ENCODE measurements around the gene AP1S2.
A peak's percentile ranks its signal among the peaks of the same experiment; 100 is the strongest.
"Not testable (repeated sequence)": the region's sequence is repeated elsewhere in the genome, so short reads cannot be mapped to it uniquely, and the experiment has no call there.

The AP1S2 gene

DNA sequence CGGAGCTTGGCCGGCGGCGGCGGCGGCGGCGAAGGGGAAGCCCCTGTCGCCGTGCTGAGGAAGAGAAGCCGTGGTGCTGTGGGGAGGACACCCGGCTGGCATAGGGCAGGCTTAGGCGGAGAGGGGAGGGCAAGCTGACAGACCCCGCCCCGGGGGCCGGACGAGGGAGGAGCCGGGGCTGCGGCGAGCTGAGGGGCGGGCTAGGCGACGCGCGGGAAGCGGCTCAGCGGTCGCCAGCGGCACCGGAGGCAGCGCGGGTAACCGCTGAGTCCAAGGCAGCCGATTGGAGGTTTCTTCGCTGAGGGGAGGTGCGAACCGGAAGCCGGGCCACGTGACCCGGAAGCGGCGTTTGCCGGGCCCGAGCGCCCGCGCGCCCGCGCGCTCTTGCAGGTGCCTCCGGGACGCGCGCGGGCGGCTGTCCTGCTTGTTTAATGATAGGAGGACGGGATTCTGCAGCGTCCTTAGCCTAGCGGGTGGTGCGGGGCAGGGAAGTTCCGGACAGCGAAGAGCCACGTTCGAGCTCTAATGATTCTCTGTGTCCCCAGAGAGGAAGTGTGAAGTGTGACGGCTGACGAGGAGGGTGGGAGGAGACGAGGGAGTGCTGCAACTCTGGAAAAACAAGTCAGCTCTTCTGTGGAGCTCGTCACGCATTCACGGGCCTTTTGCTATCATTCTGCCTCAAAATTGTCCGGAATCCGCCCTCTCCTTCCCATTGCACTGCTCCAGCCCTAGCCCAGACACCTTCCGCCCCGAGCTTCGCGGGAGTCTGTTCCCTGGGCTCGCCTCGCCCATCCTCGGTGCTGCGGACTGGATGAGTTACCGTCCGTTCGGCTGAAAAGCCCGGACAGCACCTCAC, at the start of gene AP1S2:
Gene AP1S2 (minus strand): TSS at position 102 of the 856 bp plus-strand sequence. CDS start 2,289 bp downstream, outside the sequence.
- Mint-ChIP-seq H3K27ac (peak within 1 kb of the TSS; percentile 93), H3K9me3 (no peaks in the 10 kb centered on the region), H3K27me3 (no peaks in the 10 kb centered on the region), H3K36me3 (no peaks in the 10 kb centered on the region), H3K4me1 (peaks cover 26% of the 10 kb centered on the region), H3K4me3 (peak within 1 kb of the TSS; percentile 90)

DNA sequence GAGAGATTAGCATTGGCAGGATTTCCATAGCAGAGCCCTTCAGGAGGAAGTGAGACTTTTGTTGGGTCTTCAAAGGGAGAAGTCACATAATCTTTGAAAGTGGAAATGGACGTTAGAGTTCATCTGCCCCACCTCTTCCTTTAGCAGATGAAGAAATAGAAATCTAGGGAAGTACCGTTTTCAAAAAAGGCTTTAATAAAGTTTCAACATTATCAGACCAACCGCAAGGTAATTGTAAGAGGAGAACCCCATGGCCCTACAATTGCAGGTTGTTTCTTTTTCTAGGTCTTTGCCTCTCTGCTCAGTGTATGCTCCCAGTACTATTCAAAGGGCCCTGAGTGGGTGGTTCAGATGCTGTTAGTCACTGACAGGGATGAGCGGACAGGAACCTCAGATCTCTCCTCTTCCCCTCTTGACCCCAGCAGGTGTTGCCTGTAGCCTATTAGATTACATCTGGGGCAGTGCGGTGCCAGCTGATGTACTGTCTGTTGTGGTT, 48.6 kb upstream of the AP1S2 start:
- no peak overlapping the region for H3K27ac Mint-ChIP-seq
- no peaks in the 10 kb centered on the region for H3K36me3 Mint-ChIP-seq
- no peak overlapping the region for H3K4me3 Mint-ChIP-seq
- H3K27me3 Mint-ChIP-seq, result no peaks in the 10 kb centered on the region
- no peaks in the 10 kb centered on the region for H3K4me1 Mint-ChIP-seq
- H3K9me3 Mint-ChIP-seq, result no peaks in the 10 kb centered on the region

DNA sequence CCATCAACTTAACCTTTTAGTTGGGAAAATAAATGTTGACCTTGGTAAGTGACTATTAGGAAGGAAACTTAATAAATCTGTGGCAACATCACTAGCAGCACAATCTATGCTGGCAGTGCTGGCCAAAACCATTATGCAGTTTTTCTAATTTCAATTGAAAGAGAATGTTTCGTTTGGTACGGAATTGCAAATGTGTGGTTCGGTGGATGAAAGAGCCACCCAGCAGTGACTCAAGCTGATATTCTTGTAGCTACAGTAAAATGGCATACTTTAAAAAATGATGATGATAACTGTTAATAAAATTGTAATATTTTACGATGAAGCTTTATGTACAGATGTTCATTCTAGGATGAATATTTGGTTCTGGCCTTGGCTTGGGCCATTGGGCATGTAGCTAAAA, 40.7 kb upstream of the AP1S2 start:
- H3K27ac Mint-ChIP-seq, result no peak overlapping the region

DNA sequence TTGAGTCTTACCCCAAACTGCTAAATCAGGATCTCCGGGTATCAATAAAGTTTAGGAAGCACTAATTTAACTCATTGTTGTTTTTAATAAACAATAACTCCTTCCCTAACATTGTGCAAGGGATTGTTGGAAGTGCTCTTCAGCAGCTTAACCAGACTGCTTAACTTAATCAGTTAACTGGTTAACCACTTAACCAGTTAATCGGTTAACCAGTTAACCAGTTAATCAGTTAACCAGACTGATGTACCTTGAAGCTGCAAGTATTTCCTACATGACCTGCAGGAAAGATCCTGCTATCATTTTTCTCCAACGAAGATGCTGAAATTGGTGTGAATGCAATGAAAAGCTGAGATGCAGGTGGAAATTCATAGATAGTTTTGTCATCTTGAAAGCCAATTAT, 40.1 kb upstream of the AP1S2 start:
- H3K27me3 Mint-ChIP-seq, result no peaks in the 10 kb centered on the region
- H3K27ac Mint-ChIP-seq, result no peak overlapping the region
- no peaks in the 10 kb centered on the region for H3K36me3 Mint-ChIP-seq
- no peak overlapping the region for H3K4me3 Mint-ChIP-seq
- H3K9me3 Mint-ChIP-seq, result no peaks in the 10 kb centered on the region
- no peaks in the 10 kb centered on the region for H3K4me1 Mint-ChIP-seq

More for the DNA sequence above, 40.7 kb upstream of the AP1S2 start:
- H3K4me3 Mint-ChIP-seq, result no peak overlapping the region
- H3K4me1 Mint-ChIP-seq, result no peaks in the 10 kb centered on the region
- no peaks in the 10 kb centered on the region for H3K36me3 Mint-ChIP-seq
- H3K9me3 Mint-ChIP-seq, result no peaks in the 10 kb centered on the region
- no peaks in the 10 kb centered on the region for H3K27me3 Mint-ChIP-seq

DNA sequence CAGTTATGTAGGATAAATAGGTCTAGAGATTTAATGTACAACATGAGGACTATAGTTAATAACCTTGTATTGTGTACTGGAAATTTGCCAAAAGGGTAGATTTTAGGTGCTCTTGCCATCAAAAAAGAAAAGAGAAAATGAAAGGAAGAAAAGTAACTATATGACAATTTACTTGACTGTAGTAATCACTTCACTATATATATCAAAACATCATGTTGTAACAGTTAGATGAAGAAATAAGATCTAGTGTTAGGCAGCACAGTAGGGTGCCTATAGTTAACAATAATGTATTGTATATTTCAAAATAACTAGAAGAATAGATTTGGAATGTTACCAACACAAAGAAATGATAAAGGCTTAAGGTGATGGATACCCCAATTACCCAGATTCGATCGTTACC, 35.9 kb upstream of the AP1S2 start:
- Mint-ChIP-seq H3K4me3 (no peak overlapping the region), H3K36me3 (no peaks in the 10 kb centered on the region), H3K27me3 (no peaks in the 10 kb centered on the region), H3K27ac (no peak overlapping the region), H3K4me1 (no peaks in the 10 kb centered on the region), H3K9me3 (no peaks in the 10 kb centered on the region)

DNA sequence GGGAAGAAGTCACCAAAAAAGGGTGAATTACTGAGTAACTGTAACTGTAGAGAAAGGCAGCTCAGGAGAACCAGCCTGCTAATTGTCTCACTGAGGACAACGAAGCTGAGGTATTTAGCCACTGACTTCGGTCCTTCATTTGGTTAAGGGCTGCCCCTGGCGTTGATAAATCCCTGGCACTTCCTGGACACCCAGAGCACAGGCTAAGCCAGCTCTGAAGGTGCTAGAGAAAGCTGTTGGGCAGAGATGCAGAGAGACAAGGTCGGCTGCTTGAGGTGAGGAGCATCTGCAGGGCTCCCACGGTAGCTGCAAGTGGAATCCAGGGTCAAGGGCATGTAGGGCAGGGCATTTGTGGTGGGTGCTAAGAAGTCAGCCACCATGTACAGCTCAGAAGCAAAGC, 33.4 kb upstream of the AP1S2 start:
- Mint-ChIP-seq H3K9me3 (no peaks in the 10 kb centered on the region), H3K4me1 (no peaks in the 10 kb centered on the region), H3K36me3 (no peaks in the 10 kb centered on the region), H3K4me3 (no peak overlapping the region), H3K27me3 (no peaks in the 10 kb centered on the region), H3K27ac (no peak overlapping the region)

DNA sequence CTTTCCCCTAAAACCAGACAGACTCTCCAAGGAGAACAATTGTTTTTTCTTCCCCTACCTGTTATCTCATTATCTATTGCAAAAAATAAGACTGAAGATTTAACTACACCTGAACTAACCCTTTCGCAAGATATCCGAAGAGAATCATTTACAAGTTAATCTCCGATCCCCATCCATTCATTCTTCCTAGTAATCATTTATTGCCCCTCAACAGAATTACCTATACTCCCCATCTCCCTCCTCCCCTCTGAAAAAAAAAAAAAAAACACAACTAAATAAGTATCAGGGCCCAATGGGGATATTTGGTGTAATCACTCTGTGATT, 28.9 kb upstream of the AP1S2 start:
- H3K9me3 Mint-ChIP-seq, result no peaks in the 10 kb centered on the region
- no peak overlapping the region for H3K27ac Mint-ChIP-seq

DNA sequence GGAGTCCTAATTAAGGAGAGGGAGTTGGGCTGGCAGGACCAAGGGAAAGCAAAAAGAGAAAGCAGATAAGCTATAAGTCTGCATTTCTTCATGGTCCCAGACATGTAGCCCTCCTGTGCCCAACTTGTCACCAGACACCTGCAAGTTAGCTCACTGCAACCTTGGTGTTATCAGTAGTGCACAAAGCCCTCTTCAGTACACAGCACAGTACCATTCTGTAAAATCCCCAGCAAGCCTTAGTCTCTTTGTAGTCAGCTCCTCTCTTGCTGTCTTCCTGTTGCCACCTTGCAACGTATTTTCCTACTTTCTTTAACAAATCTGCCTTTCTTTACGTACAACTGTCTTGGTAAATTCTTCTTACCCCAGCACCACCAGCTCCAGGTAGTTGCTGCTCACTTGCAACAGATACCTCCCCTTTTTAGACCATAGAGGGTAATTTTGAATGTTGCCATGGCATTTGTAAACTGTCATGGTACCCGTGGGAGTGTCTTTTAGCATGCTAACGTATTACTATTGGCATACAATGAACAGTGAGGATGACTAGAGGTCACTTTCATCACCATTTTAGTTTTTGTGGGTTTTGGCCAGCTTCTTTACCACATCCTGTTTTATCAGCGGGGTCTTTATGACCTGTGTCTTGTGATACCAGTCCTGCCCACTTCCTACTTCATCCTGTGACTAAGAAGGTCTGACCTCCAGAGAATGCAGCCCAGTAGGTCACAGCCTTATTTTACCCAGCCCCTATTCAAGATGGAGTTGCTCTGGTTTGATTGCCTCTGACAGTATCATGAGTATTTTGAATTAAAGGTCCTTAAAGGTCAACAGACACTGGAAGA, 28.3 kb upstream of the AP1S2 start:
- H3K9me3 Mint-ChIP-seq, result no peaks in the 10 kb centered on the region
- no peak overlapping the region for H3K4me3 Mint-ChIP-seq
- no peak overlapping the region for H3K27ac Mint-ChIP-seq
- peaks cover 3% of the 10 kb centered on the region for H3K36me3 Mint-ChIP-seq
- no peaks in the 10 kb centered on the region for H3K27me3 Mint-ChIP-seq
- peaks cover 4% of the 10 kb centered on the region for H3K4me1 Mint-ChIP-seq

More for the DNA sequence above, 28.9 kb upstream of the AP1S2 start:
- peaks cover 4% of the 10 kb centered on the region for H3K4me1 Mint-ChIP-seq
- peaks cover 3% of the 10 kb centered on the region for H3K36me3 Mint-ChIP-seq
- H3K4me3 Mint-ChIP-seq, result no peak overlapping the region
- H3K27me3 Mint-ChIP-seq, result no peaks in the 10 kb centered on the region

DNA sequence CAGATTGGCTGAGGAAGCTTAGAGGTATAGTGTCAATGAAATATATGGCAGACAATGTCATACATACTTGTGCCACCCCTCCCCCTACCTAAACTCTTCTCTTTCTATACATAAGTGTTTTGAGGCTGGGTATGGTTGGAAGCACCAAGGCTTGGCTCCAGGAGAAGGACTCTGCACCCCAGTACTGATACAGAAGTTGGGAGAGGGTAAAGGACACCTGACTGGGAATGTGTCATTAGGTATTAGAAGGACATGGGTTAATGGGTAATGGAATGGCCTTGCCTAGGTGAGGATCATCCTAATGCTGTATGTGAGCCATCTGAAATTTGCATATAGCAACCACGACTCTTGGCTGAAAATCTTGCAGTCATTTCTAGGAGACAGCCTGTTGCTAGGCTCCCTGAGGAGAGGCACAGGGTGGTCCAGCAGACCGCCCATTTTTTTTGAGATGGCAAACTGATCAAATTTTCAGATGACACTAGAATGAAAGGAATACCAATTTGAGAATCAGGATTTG, 26.8 kb upstream of the AP1S2 start:
- Mint-ChIP-seq H3K4me1 (peaks cover 4% of the 10 kb centered on the region), H3K27me3 (no peaks in the 10 kb centered on the region), H3K36me3 (peaks cover 3% of the 10 kb centered on the region), H3K4me3 (no peak overlapping the region), H3K9me3 (no peaks in the 10 kb centered on the region), H3K27ac (no peak overlapping the region)

DNA sequence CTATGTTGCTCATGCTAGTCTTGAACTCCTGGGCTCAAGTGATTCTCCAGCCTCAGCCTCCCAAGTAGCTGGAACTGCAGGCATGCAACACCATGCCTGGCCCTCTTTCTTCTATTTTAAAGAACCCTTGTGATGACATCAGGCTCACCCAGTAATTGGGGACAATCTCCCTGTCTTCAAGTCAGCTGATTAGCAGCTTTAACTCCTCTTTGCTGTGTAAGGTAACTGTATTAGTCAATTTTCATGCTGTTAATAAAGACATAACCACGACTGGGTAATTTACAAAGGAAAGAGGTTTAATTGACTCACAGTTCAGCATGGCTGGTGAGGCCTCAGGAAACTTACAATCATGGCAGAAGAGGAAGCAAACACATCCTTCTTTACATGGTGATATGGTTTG, 23.3 kb upstream of the AP1S2 start:
- not testable (repeated sequence) for H3K4me3 Mint-ChIP-seq, H3K27me3 Mint-ChIP-seq, H3K36me3 Mint-ChIP-seq, H3K9me3 Mint-ChIP-seq, H3K27ac Mint-ChIP-seq
- peaks cover 10% of the 10 kb centered on the region for H3K4me1 Mint-ChIP-seq

DNA sequence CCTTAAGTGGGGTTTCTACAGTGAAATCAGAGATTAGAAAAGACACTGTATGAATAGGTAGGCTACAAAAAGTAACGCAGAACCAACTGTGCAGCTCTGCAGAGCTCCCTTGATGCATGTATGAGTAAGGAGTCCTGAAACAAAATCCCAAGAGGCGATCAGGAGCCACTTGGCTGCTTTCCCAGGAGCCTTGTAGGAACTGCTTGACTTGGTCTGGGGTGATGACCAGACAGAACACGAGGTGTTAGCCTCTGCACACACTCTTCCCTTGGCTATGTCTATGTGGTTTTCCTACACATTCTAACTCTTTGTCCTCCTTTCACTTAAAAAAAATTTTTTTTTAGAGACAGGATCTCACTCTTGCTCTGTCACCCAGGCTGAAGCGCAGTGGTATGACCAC, 22.8 kb upstream of the AP1S2 start:
- H3K4me1 Mint-ChIP-seq, result peaks cover 7% of the 10 kb centered on the region
- H3K36me3 Mint-ChIP-seq, result peaks cover 3% of the 10 kb centered on the region
- no peaks in the 10 kb centered on the region for H3K27me3 Mint-ChIP-seq
- H3K4me3 Mint-ChIP-seq, result no peak overlapping the region
- no peak overlapping the region for H3K27ac Mint-ChIP-seq
- H3K9me3 Mint-ChIP-seq, result no peaks in the 10 kb centered on the region

DNA sequence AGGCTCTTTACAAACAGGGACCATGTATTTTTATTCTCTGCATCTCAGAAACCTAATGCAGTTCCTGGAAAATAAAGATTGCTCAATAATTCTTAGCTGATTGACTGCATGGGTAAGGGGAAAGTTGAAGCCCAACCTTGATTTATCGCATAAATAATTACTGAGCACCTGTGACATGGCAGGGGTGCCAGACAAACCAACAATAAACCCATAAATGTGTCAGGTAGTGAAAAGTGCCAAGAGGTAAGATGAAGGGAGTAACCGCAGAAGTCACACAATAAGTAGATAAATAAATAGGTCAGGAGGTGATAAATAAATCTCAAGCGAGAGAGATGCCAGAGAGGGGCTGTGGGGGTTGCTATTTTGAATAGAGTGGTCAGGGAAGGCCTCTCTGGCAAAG, 20.1 kb upstream of the AP1S2 start:
- peaks cover 7% of the 10 kb centered on the region for H3K4me1 Mint-ChIP-seq
- H3K27me3 Mint-ChIP-seq, result peaks cover 1% of the 10 kb centered on the region
- no peaks in the 10 kb centered on the region for H3K9me3 Mint-ChIP-seq
- no peak overlapping the region for H3K27ac Mint-ChIP-seq
- peaks cover 1% of the 10 kb centered on the region for H3K36me3 Mint-ChIP-seq
- H3K4me3 Mint-ChIP-seq, result no peak overlapping the region

DNA sequence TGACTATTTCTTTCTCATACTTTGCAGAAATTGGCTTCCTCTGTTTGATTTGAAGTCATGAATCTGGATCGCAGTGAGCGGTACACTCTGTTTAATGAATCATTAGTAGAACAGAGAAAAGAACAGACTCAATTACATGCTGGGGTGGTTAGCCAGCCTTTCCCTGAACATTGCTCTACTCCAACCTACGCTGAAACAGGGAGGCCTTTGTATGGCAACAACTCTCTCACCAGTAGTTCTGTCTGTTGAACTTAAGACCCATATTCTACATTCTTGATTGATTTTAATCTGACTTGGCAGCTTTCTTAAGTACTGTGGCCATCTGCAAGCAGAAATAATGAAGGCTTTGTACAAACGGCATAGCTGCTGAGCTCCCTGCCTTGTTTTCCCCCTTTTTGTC, 19.0 kb upstream of the AP1S2 start:
- Mint-ChIP-seq H3K27me3 (peaks cover 1% of the 10 kb centered on the region), H3K4me3 (no peak overlapping the region), H3K9me3 (no peaks in the 10 kb centered on the region), H3K36me3 (no peaks in the 10 kb centered on the region), H3K27ac (no peak overlapping the region), H3K4me1 (peaks cover 7% of the 10 kb centered on the region)

DNA sequence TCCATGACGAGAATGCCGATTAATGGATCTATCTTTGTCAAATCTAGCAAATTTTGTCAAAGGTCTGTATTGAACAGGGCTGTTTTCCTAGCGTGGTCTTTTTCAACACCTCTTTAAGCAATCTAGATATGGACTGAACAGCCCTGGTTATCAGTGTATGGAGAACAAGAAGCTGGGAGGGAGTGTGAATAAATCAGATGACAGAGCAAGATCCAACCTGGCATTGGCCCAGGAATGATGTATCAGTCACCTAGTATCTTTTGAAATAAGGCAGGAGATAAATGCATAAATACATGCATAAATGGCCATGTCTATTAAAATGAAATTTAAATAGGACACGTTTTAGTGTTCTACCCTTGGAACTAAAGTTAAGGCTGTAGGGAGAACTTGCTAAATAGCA, 15.7 kb upstream of the AP1S2 start:
- Mint-ChIP-seq H3K27ac (no peak overlapping the region), H3K27me3 (peaks cover 1% of the 10 kb centered on the region), H3K4me1 (peaks cover 7% of the 10 kb centered on the region), H3K4me3 (no peak overlapping the region), H3K36me3 (no peaks in the 10 kb centered on the region), H3K9me3 (no peaks in the 10 kb centered on the region)

DNA sequence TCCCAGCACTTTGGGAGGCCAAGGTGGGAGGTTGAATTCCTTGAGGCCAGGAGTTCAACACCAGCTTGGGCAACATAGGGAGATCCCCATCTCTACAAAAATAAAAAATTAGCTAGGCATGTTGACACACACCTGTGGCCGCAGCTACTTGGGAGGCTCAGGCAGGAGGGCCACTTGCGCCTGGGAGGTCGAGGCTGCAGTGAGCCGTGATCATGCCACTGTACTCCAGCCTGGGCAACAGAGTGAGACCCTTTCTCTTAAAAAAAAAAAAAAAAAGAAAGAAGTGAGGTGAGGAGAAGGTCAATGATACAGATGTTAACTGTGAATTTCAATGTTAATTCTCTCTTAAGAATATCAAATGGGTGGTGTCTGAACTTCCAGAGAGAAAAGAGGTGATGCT, 15.1 kb upstream of the AP1S2 start:
- H3K36me3 Mint-ChIP-seq, result no peaks in the 10 kb centered on the region
- no peak overlapping the region for H3K4me3 Mint-ChIP-seq
- no peaks in the 10 kb centered on the region for H3K9me3 Mint-ChIP-seq
- peaks cover 1% of the 10 kb centered on the region for H3K27me3 Mint-ChIP-seq
- no peak overlapping the region for H3K27ac Mint-ChIP-seq
- H3K4me1 Mint-ChIP-seq, result peaks cover under 1% of the 10 kb centered on the region

DNA sequence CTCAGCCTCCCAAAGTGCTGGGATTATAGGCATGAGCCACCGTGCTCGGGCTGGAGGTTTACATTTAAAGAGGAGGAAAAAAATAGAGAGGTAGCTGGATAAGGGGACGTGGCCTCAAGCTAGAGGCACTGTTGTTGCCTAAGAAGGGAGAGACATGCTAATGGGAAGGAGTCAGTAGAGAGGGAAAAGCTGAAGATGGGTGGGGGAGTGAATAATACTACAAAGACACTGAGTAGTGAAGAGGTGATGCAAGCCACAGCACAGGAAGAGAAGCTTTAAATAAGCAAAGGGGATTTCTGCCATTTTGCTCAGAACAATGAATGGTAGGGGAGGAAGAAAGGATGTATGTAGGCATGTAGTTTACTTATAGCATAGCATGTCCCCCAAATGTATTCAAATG, 11.5 kb upstream of the AP1S2 start:
- H3K9me3 Mint-ChIP-seq, result no peaks in the 10 kb centered on the region
- no peaks in the 10 kb centered on the region for H3K36me3 Mint-ChIP-seq
- peaks cover under 1% of the 10 kb centered on the region for H3K27me3 Mint-ChIP-seq
- no peak overlapping the region for H3K4me3 Mint-ChIP-seq
- no peaks in the 10 kb centered on the region for H3K4me1 Mint-ChIP-seq
- H3K27ac Mint-ChIP-seq, result no peak overlapping the region

Measured in activated naive CD4-positive, alpha-beta T cell treated with anti-CD3 and anti-CD28 coated beads, Interleukin-2, amount 50 U/mL, for 24 hours (primary cell).